ENCODE measurements around the gene CD84. TPM values are rescaled to one million over a fixed set of nuclear protein-coding genes. Genes with fewer than 3 reads are reported as not detected.

The CD84 gene
- total RNA-seq, 1 donor from 2014 or later = not detected

- Mint-ChIP-seq H3K4me1 (ENCODE audit: low read depth) (no peaks in the 10 kb centered on the region), H3K36me3 (ENCODE audit: insufficient read depth) (peaks cover 2% of the 10 kb centered on the region), H3K4me3 (ENCODE audit: low read depth) (no peak overlapping the region), H3K9me3 (ENCODE audit: low read depth) (no peaks in the 10 kb centered on the region), H3K27me3 (no peaks in the 10 kb centered on the region), H3K27ac (no peak overlapping the region)
- DNase-seq (ENCODE audit: low spot score, unreplicated experiment) = no peak
- TF ChIP-seq CTCF (IDR thresholded peaks at IDR 0.05; ENCODE audit: unreplicated experiment) = no peak
These were observed 4.1 kb downstream of the CD84 start for GRCh38 chr1:160575112-160575664.

DNA sequence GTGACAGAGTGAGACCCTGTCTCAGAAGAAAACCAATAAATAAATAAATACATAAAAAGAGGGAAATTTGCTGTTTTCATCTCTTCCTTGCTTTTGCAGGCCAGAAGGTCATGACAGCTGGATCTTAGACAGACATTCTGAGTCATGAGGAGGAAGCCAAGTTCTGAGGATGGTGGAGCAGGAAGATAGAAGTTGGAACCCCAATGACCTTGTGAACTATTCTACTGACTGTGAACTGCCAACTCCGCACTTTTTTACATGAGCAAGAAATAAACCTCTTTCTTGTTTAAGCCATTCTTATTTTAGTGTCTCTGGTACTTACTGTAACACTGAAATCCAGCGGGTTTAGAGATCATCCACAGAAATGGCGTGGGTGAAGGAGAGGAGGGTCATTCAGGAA is 8.5 kb downstream of the CD84 start:
- peaks cover 2% of the 10 kb centered on the region for H3K36me3 Mint-ChIP-seq (ENCODE audit: insufficient read depth)

DNA sequence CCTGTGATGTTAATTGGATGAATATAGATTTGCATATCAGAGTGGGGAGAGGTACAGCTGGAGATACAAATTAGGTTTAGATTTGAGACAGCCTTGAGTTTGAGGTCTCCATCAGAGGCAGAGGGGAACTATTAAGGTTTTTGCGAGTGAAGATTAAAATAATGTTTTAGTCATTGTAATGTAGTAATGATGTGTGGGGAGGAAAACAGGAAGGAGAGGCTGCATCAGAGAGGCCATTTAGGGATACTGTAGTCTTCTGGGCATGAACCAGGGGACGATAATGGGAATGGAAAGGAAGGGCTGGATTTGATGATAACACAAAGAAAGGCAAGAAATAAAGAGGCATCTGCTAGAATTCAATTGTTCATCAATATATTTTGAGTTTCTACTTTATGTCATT is 9.5 kb downstream of the CD84 start:
- no peak overlapping the region for H3K27ac Mint-ChIP-seq
- peaks cover 3% of the 10 kb centered on the region for H3K9me3 Mint-ChIP-seq (ENCODE audit: low read depth)

More for the DNA sequence above, 8.5 kb downstream of the CD84 start:
- no peaks in the 10 kb centered on the region for H3K27me3 Mint-ChIP-seq
- no peaks in the 10 kb centered on the region for H3K4me1 Mint-ChIP-seq (ENCODE audit: low read depth)
- DNase-seq (ENCODE audit: low spot score, unreplicated experiment) = no peak
- no peak for TF ChIP-seq CTCF (IDR thresholded peaks at IDR 0.05; ENCODE audit: unreplicated experiment)
- no peaks in the 10 kb centered on the region for H3K9me3 Mint-ChIP-seq (ENCODE audit: low read depth)
- H3K27ac Mint-ChIP-seq = no peak overlapping the region
- no peak overlapping the region for H3K4me3 Mint-ChIP-seq (ENCODE audit: low read depth)

GRCh38 chr1:160567858-160568682 is 11.2 kb downstream of the CD84 start:
- H3K27me3 Mint-ChIP-seq = no peaks in the 10 kb centered on the region
- no peak for TF ChIP-seq CTCF (IDR thresholded peaks at IDR 0.05; ENCODE audit: unreplicated experiment)
- peaks cover 2% of the 10 kb centered on the region for H3K36me3 Mint-ChIP-seq (ENCODE audit: insufficient read depth)
- H3K4me1 Mint-ChIP-seq (ENCODE audit: low read depth) = no peaks in the 10 kb centered on the region
- H3K27ac Mint-ChIP-seq = no peak overlapping the region
- H3K9me3 Mint-ChIP-seq (ENCODE audit: low read depth) = peaks cover 6% of the 10 kb centered on the region
- DNase-seq (ENCODE audit: low spot score, unreplicated experiment) = no peak
- H3K4me3 Mint-ChIP-seq (ENCODE audit: low read depth) = no peak overlapping the region

More for the DNA sequence above, 9.5 kb downstream of the CD84 start:
- Mint-ChIP-seq H3K4me1 (ENCODE audit: low read depth) (no peaks in the 10 kb centered on the region), H3K36me3 (ENCODE audit: insufficient read depth) (peaks cover 2% of the 10 kb centered on the region), H3K4me3 (ENCODE audit: low read depth) (no peak overlapping the region), H3K27me3 (no peaks in the 10 kb centered on the region)
- no peak for DNase-seq (ENCODE audit: low spot score, unreplicated experiment)
- TF ChIP-seq CTCF (IDR thresholded peaks at IDR 0.05; ENCODE audit: unreplicated experiment) = no peak

DNA sequence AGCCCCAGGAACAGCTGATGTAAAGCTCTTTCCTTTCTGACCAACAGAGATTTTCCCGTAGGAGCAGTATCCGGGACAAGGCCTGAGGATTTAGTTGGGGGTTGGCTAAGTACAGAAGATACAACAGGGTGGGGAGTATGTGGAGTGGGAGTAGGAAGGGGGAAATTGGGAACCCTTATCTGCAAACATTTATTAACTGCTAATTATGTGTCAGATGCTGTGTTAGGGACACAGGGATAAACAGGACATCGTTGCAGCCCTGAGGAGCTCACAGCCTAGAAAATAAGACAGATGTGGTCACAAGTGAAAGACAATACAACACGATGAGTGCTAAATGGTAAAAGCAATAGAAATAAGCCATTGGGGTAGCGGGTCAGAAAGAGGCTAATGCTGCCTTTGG is 12.0 kb downstream of the CD84 start:
- TF ChIP-seq CTCF (IDR thresholded peaks at IDR 0.05; ENCODE audit: unreplicated experiment) = no peak
- Mint-ChIP-seq H3K27me3 (no peaks in the 10 kb centered on the region), H3K36me3 (ENCODE audit: insufficient read depth) (peaks cover 3% of the 10 kb centered on the region), H3K4me1 (ENCODE audit: low read depth) (no peaks in the 10 kb centered on the region), H3K4me3 (ENCODE audit: low read depth) (no peak overlapping the region), H3K27ac (no peak overlapping the region), H3K9me3 (ENCODE audit: low read depth) (peaks cover 14% of the 10 kb centered on the region)
- no peak for DNase-seq (ENCODE audit: low spot score, unreplicated experiment)

All from progenitor cell of endocrine pancreas (in vitro differentiated cells).